ENCODE data around the gene PTPN14.

Gene PTPN14

DNA sequence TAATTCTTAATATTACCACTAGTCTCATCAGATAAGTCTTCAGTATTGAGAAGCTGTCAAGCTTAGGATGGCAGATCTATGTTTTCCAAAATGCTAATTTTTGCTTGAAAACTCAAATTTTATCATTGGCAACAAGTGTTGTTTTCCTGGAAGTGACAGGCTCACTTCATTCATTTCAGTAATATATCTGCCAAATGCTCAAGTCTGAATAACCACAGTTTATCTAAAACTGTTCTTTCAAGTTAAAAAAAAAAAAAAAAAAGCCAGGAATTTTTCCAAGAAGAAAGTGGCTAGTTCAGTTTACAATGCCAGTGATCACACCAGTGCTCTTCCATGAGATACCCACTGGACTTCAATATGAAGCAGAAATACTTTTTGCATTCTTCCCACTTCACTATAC is 249.9 kb downstream of the PTPN14 start:
- no peak overlapping the region for H3K4me3 ChIP-seq (ENCODE audit: low read depth, low read length)
- no peak for DNase-seq (ENCODE audit: low read depth)
- TF ChIP-seq, protein P1, sequence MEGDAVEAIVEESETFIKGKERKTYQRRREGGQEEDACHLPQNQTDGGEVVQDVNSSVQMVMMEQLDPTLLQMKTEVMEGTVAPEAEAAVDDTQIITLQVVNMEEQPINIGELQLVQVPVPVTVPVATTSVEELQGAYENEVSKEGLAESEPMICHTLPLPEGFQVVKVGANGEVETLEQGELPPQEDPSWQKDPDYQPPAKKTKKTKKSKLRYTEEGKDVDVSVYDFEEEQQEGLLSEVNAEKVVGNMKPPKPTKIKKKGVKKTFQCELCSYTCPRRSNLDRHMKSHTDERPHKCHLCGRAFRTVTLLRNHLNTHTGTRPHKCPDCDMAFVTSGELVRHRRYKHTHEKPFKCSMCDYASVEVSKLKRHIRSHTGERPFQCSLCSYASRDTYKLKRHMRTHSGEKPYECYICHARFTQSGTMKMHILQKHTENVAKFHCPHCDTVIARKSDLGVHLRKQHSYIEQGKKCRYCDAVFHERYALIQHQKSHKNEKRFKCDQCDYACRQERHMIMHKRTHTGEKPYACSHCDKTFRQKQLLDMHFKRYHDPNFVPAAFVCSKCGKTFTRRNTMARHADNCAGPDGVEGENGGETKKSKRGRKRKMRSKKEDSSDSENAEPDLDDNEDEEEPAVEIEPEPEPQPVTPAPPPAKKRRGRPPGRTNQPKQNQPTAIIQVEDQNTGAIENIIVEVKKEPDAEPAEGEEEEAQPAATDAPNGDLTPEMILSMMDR (IDR thresholded peaks at IDR 0.05; ENCODE audit: insufficient read depth, low read depth, low read length, missing control alignments), result no peak

DNA sequence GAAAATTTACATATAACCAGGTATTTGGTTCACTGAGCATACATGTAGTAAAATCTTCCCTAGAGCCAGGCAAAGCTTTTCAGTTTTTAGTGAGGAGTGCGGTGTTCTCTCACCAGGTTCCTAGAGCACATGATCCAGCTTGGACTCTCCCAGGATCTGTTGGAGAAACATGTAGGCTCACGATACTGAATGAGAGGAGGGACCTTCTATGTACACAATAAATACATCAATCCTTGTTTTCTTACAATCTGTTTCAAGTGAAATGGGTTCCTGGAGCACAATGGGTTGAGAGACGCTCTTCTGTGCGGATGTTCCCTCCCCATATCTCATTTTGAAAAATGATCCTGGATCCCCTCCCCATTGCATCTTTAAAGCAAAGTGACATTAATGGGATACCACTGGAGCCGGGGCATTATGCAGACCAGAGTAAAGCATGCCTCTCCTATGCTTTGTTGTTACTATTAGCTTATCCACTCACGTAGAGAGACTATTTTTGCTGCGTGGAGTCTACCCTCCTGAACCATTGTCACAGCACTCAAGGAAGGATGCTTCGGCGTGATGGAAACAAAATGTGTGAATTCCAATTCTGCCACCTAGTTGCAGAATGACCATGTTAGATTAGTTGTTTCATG is 251.1 kb downstream of the PTPN14 start:
- no peak for DNase-seq (ENCODE audit: low read depth)
- TF ChIP-seq, protein P1 (IDR thresholded peaks at IDR 0.05; ENCODE audit: insufficient read depth, low read depth, low read length, missing control alignments), result no peak
- H3K4me3 ChIP-seq (ENCODE audit: low read depth, low read length), result no peak overlapping the region
